22Rv1 (cell line): ENCODE data around the gene C13orf42.

ENCODE experiments used
- CTCF ChIP-seq: fragments of 450-650 bp; IDR thresholded peaks from 2 replicates; pipeline ENCODE4 v1.5.1; 2017; ENCODE audit warnings: mild to moderate bottlenecking
- ZFX ChIP-seq: fragments of 450-650 bp; IDR thresholded peaks from 2 replicates; pipeline ENCODE4 v1.6.1; 2017; ENCODE audit warnings: antibody characterized with exemption, borderline replicate concordance

- TF ChIP-seq CTCF (no peak), ZFX (no peak)
Observed at GRCh38 chr13:51130348-51130747, 19.3 kb upstream of the C13orf42 start.
